ENCODE measurements around the gene KATNAL2.

Gene KATNAL2

GRCh38 chr18:47143899-47144485 lies 226.6 kb downstream of the KATNAL2 start:
- Histone ChIP-seq H2BK120ac (ENCODE audit: low read depth, low read length) (no peak overlapping the region), H2AK5ac (ENCODE audit: low read depth, low read length) (no peak overlapping the region), H3K9me3 (replicated peaks in 1 of 2; ENCODE audit: control insufficient read depth in 2 of 2, insufficient read depth in 1 of 2, low read depth in 1 of 2, low read length in 2 of 2) (no peaks in the 10 kb centered on the region), H3K27ac (replicated peaks; ENCODE audit: low read length) (no peak overlapping the region), H3K18ac (ENCODE audit: low read length) (no peak overlapping the region), H2BK12ac (ENCODE audit: low read length) (no peak overlapping the region), H2BK15ac (ENCODE audit: low read length) (no peak overlapping the region), H2AFZ (ENCODE audit: low read length) (no peak overlapping the region), H3K4me3 (ENCODE audit: low read length in 2 of 2) (no peak overlapping the region), H3K14ac (ENCODE audit: low read length) (no peak overlapping the region), H4K8ac (ENCODE audit: low read depth, low read length) (no peak overlapping the region), H3K23ac (ENCODE audit: low read depth, low read length, poor library complexity) (no peak overlapping the region), H3K4me2 (ENCODE audit: insufficient read depth, low read length, poor library complexity, severe bottlenecking) (no peak overlapping the region), H4K91ac (ENCODE audit: low read depth, low read length, poor library complexity) (no peak overlapping the region), H3K27me3 (ENCODE audit: control insufficient read depth in 3 of 3, insufficient read depth in 3 of 3, low read depth in 1 of 3, low read length in 3 of 3) (no peaks in the 10 kb centered on the region), H3K4me1 (ENCODE audit: control insufficient read depth in 2 of 2, insufficient read depth in 1 of 2, low read depth in 1 of 2, low read length in 2 of 2) (no peaks in the 10 kb centered on the region), H3K4ac (ENCODE audit: low read length) (no peak overlapping the region), H3K36me3 (replicated peaks in 1 of 2; ENCODE audit: control insufficient read depth in 2 of 2, insufficient read depth in 2 of 2, low read length in 2 of 2) (peaks cover 0 to 2% of the 10 kb centered on the region in 2 donors), H3K9ac (ENCODE audit: low read depth, low read length, poor library complexity) (no peak overlapping the region), H2BK5ac (ENCODE audit: low read length) (no peak overlapping the region), H3K79me1 (ENCODE audit: low read depth, low read length) (peaks cover 6% of the 10 kb centered on the region)
- DNase-seq (ENCODE audit: low spot score) = no peak
- no CpG with 5 or more reads among the region's 4 CpGs for WGBS, 2 donors (ENCODE audit: extremely low coverage in 2 of 2, insufficient read length in 2 of 2, insufficient replicate concordance in 1 of 2)

- WGBS, 2 donors (ENCODE audit: extremely low coverage in 2 of 2, insufficient read length in 2 of 2, insufficient replicate concordance in 1 of 2) = no CpG with 5 or more reads among the region's 3 CpGs
- H3K4me3 ChIP-seq (ENCODE audit: low read length in 2 of 2) = no peak overlapping the region
Measured at GRCh38 chr18:47146206-47146605, 228.8 kb downstream of the KATNAL2 start.

GRCh38 chr18:47149457-47150028 lies 232.1 kb downstream of the KATNAL2 start:
- H3K4me2 ChIP-seq (ENCODE audit: insufficient read depth, low read length, poor library complexity, severe bottlenecking) = peak overlapping the region; percentile 85
- H3K4me3 ChIP-seq (ENCODE audit: low read length in 2 of 2) = peak overlapping the region; percentile 72 to 89
- no peak overlapping the region for H3K14ac ChIP-seq (ENCODE audit: low read length)
- no peak overlapping the region for H3K23ac ChIP-seq (ENCODE audit: low read depth, low read length, poor library complexity)
- H3K4ac ChIP-seq (ENCODE audit: low read length) = no peak overlapping the region
- no CpG with 5 or more reads among the region's 12 CpGs for WGBS, 2 donors (ENCODE audit: extremely low coverage in 2 of 2, insufficient read length in 2 of 2, insufficient replicate concordance in 1 of 2)
- no peak overlapping the region for H4K91ac ChIP-seq (ENCODE audit: low read depth, low read length, poor library complexity)
- no peak overlapping the region for H2AK5ac ChIP-seq (ENCODE audit: low read depth, low read length)
- no peak overlapping the region for H2BK15ac ChIP-seq (ENCODE audit: low read length)
- H3K27ac ChIP-seq (replicated peaks; ENCODE audit: low read length) = peak overlapping the region; percentile 87
- H2BK120ac ChIP-seq (ENCODE audit: low read depth, low read length) = no peak overlapping the region
- H3K4me1 ChIP-seq (ENCODE audit: control insufficient read depth in 2 of 2, insufficient read depth in 1 of 2, low read depth in 1 of 2, low read length in 2 of 2) = peaks cover 2 to 6% of the 10 kb centered on the region in 2 donors
- peaks cover 0 to 12% of the 10 kb centered on the region in 2 donors for H3K36me3 ChIP-seq (replicated peaks in 1 of 2; ENCODE audit: control insufficient read depth in 2 of 2, insufficient read depth in 2 of 2, low read length in 2 of 2)
- H3K9me3 ChIP-seq (replicated peaks in 1 of 2; ENCODE audit: control insufficient read depth in 2 of 2, insufficient read depth in 1 of 2, low read depth in 1 of 2, low read length in 2 of 2) = no peaks in the 10 kb centered on the region
- H4K8ac ChIP-seq (ENCODE audit: low read depth, low read length) = no peak overlapping the region
- H2AFZ ChIP-seq (ENCODE audit: low read length) = peak overlapping the region; percentile 95
- peak overlapping the region; percentile 93 for H3K18ac ChIP-seq (ENCODE audit: low read length)
- H3K9ac ChIP-seq (ENCODE audit: low read depth, low read length, poor library complexity) = peak overlapping the region; percentile 75
- peaks cover 2% of the 10 kb centered on the region for H3K79me1 ChIP-seq (ENCODE audit: low read depth, low read length)
- H2BK5ac ChIP-seq (ENCODE audit: low read length) = peak overlapping the region; percentile 69
- DNase-seq (ENCODE audit: low spot score) = no peak
- H3K27me3 ChIP-seq (ENCODE audit: control insufficient read depth in 3 of 3, insufficient read depth in 3 of 3, low read depth in 1 of 3, low read length in 3 of 3) = no peaks in the 10 kb centered on the region
- H2BK12ac ChIP-seq (ENCODE audit: low read length) = no peak overlapping the region

More at GRCh38 chr18:47146206-47146605, 228.8 kb downstream of the KATNAL2 start:
- H3K4me2 ChIP-seq (ENCODE audit: insufficient read depth, low read length, poor library complexity, severe bottlenecking) = no peak overlapping the region
- H3K14ac ChIP-seq (ENCODE audit: low read length) = no peak overlapping the region
- H4K8ac ChIP-seq (ENCODE audit: low read depth, low read length) = no peak overlapping the region
- no peak overlapping the region for H3K9ac ChIP-seq (ENCODE audit: low read depth, low read length, poor library complexity)
- no peaks in the 10 kb centered on the region for H3K27me3 ChIP-seq (ENCODE audit: control insufficient read depth in 3 of 3, insufficient read depth in 3 of 3, low read depth in 1 of 3, low read length in 3 of 3)
- H4K91ac ChIP-seq (ENCODE audit: low read depth, low read length, poor library complexity) = no peak overlapping the region
- H3K79me1 ChIP-seq (ENCODE audit: low read depth, low read length) = peaks cover 5% of the 10 kb centered on the region
- no peaks in the 10 kb centered on the region for H3K9me3 ChIP-seq (replicated peaks in 1 of 2; ENCODE audit: control insufficient read depth in 2 of 2, insufficient read depth in 1 of 2, low read depth in 1 of 2, low read length in 2 of 2)
- no peak overlapping the region for H2BK120ac ChIP-seq (ENCODE audit: low read depth, low read length)
- no peak overlapping the region for H3K27ac ChIP-seq (replicated peaks; ENCODE audit: low read length)
- H2AFZ ChIP-seq (ENCODE audit: low read length) = no peak overlapping the region
- no peak overlapping the region for H2BK12ac ChIP-seq (ENCODE audit: low read length)
- no peak overlapping the region for H3K4ac ChIP-seq (ENCODE audit: low read length)
- no peak overlapping the region for H2BK15ac ChIP-seq (ENCODE audit: low read length)
- no peak overlapping the region for H2BK5ac ChIP-seq (ENCODE audit: low read length)
- H3K36me3 ChIP-seq (replicated peaks in 1 of 2; ENCODE audit: control insufficient read depth in 2 of 2, insufficient read depth in 2 of 2, low read length in 2 of 2) = no peaks in the 10 kb centered on the region
- no peak overlapping the region for H2AK5ac ChIP-seq (ENCODE audit: low read depth, low read length)
- no peak overlapping the region for H3K23ac ChIP-seq (ENCODE audit: low read depth, low read length, poor library complexity)
- H3K18ac ChIP-seq (ENCODE audit: low read length) = no peak overlapping the region
- peaks cover 2 to 6% of the 10 kb centered on the region in 2 donors for H3K4me1 ChIP-seq (ENCODE audit: control insufficient read depth in 2 of 2, insufficient read depth in 1 of 2, low read depth in 1 of 2, low read length in 2 of 2)
- DNase-seq (ENCODE audit: low spot score) = no peak

GRCh38 chr18:47150029-47150823 lies 232.8 kb downstream of the KATNAL2 start, which contains the start of gene HDHD2:
HDHD2 (minus strand) TSS chr18:47150500; CDS start chr18:47136439, 14,061 bp downstream.
- Histone ChIP-seq H3K23ac (ENCODE audit: low read depth, low read length, poor library complexity) (peak within 1 kb of the TSS; percentile 96), H3K4me1 (ENCODE audit: control insufficient read depth in 2 of 2, insufficient read depth in 1 of 2, low read depth in 1 of 2, low read length in 2 of 2) (peaks cover 2 to 6% of the 10 kb centered on the region in 2 donors), H4K8ac (ENCODE audit: low read depth, low read length) (peak within 1 kb of the TSS; percentile 43), H2BK120ac (ENCODE audit: low read depth, low read length) (no peak within 1 kb of the TSS), H3K9me3 (replicated peaks in 1 of 2; ENCODE audit: control insufficient read depth in 2 of 2, insufficient read depth in 1 of 2, low read depth in 1 of 2, low read length in 2 of 2) (no peaks in the 10 kb centered on the region), H3K27me3 (ENCODE audit: control insufficient read depth in 3 of 3, insufficient read depth in 3 of 3, low read depth in 1 of 3, low read length in 3 of 3) (no peaks in the 10 kb centered on the region), H3K18ac (ENCODE audit: low read length) (peak within 1 kb of the TSS; percentile 93), H2BK12ac (ENCODE audit: low read length) (no peak within 1 kb of the TSS), H2AFZ (ENCODE audit: low read length) (peak within 1 kb of the TSS; percentile 95), H2AK5ac (ENCODE audit: low read depth, low read length) (no peak within 1 kb of the TSS), H3K79me1 (ENCODE audit: low read depth, low read length) (peaks cover 2% of the 10 kb centered on the region), H2BK5ac (ENCODE audit: low read length) (peak within 1 kb of the TSS; percentile 69), H3K27ac (replicated peaks; ENCODE audit: low read length) (peak within 1 kb of the TSS; percentile 87), H4K91ac (ENCODE audit: low read depth, low read length, poor library complexity) (no peak within 1 kb of the TSS), H2BK15ac (ENCODE audit: low read length) (no peak within 1 kb of the TSS), H3K4me3 (ENCODE audit: low read length in 2 of 2) (peak within 1 kb of the TSS; percentile 72 to 89), H3K9ac (ENCODE audit: low read depth, low read length, poor library complexity) (peak within 1 kb of the TSS; percentile 85), H3K14ac (ENCODE audit: low read length) (no peak within 1 kb of the TSS), H3K4ac (ENCODE audit: low read length) (no peak within 1 kb of the TSS), H3K36me3 (replicated peaks in 1 of 2; ENCODE audit: control insufficient read depth in 2 of 2, insufficient read depth in 2 of 2, low read length in 2 of 2) (peaks cover 0 to 19% of the 10 kb centered on the region in 2 donors), H3K4me2 (ENCODE audit: insufficient read depth, low read length, poor library complexity, severe bottlenecking) (peak within 1 kb of the TSS; percentile 85)
- DNase-seq (ENCODE audit: low spot score) = peak; percentile 77
- WGBS, 2 donors (ENCODE audit: extremely low coverage in 2 of 2, insufficient read length in 2 of 2, insufficient replicate concordance in 1 of 2) = no CpG with 5 or more reads among the region's 70 CpGs

All from neuronal stem cell (in vitro differentiated cells).